Lower leg skin (tissue), 4 donors: ENCODE results near the gene NDEL1. TPM values are rescaled to one million over a fixed set of nuclear protein-coding genes. Genes with fewer than 3 reads are reported as not detected.

Experiments
- DNase-seq, 2 donors: peaks; one replicate each; pipeline ENCODE4 v3.0.0-alpha.2; 2019; ENCODE audit warnings: low spot score in 2 of 2
- H3K4me3 ChIP-seq: fragments of 200-600 bp; sonication (generic); 2 replicates; pipeline ENCODE4 v1.5.1; 2017; ENCODE audit warnings: mild to moderate bottlenecking, low read depth; ENCODE audit not compliant: poor library complexity, severe bottlenecking
- CTCF ChIP-seq, 3 donors: fragments of 450-650 bp; IDR thresholded peaks; one replicate each; pipeline ENCODE4 v1.5.1; 2016; ENCODE audit warnings: antibody characterized with exemption in 3 of 3, mild to moderate bottlenecking in 3 of 3, moderate library complexity in 2 of 3
- POLR2A ChIP-seq, 2 donors: fragments of 450-650 bp; IDR thresholded peaks; one replicate each; pipeline ENCODE4 v1.6.1; 2016 to 2017; ENCODE audit warnings: antibody characterized with exemption in 2 of 2, mild to moderate bottlenecking in 1 of 2, moderate library complexity in 1 of 2
- WGBS, 2 donors: methylation state at CpG; one replicate each; pipeline ENCODE4 v1.1.5; 2018; 5-methylcytosine and 5-hydroxymethylcytosine counted together
- intact Hi-C: fragments of 100-400 bp; cut with DNase I; formaldehyde crosslinking; loops from one replicate; pipeline ENCODE4 v1.15.0; 2023; ENCODE audit warnings: low total_unique reads
- total RNA-seq, 4 donors: library from RNA; depleted of rRNA; stranded (reverse); fragments of >200 nt; gene quantifications; one replicate each; pipeline ENCODE4 v1.1.0, GENCODE V29; 2016

Gene NDEL1
- total RNA-seq, 4 donors from 2014 or later: 129 to 160 (median 145) TPM

- 42 to 58% methylated on average over 6 of the region's 6 CpGs for WGBS, 2 donors
- TF ChIP-seq POLR2A (IDR thresholded peaks at IDR 0.05): no peak
- TF ChIP-seq CTCF (IDR thresholded peaks at IDR 0.05): no peak
- H3K4me3 ChIP-seq: no peak overlapping the region
- intact Hi-C loops: no loop called here
- peak in 1 of 2 donors; percentile 83 for DNase-seq
These were observed 66.4 kb downstream of the NDEL1 start for GRCh38 chr17:8502126-8502525.

- no peak overlapping the region for H3K4me3 ChIP-seq
- DNase-seq: peak; percentile 41 to 81
- TF ChIP-seq CTCF (IDR thresholded peaks at IDR 0.05) (no peak), POLR2A (IDR thresholded peaks at IDR 0.05) (no peak)
- intact Hi-C loops: no loop called here
- 60 to 63% methylated on average over 6 of the region's 6 CpGs for WGBS, 2 donors
These were observed 67.7 kb downstream of the NDEL1 start for GRCh38 chr17:8503368-8503767.

GRCh38 chr17:8503807-8504206, 68.1 kb downstream of the NDEL1 start:
- intact Hi-C loops: no loop called here
- H3K4me3 ChIP-seq: no peak overlapping the region
- peak in 1 of 2 donors; percentile 70 for DNase-seq
- 82 to 87% methylated on average over 9 of the region's 9 CpGs for WGBS, 2 donors
- no peak for TF ChIP-seq CTCF (IDR thresholded peaks at IDR 0.05)
- no peak for TF ChIP-seq POLR2A (IDR thresholded peaks at IDR 0.05)

- peak in 1 of 2 donors; percentile 64 for DNase-seq
- intact Hi-C loops: no loop called here
- TF ChIP-seq POLR2A (IDR thresholded peaks at IDR 0.05): no peak
- TF ChIP-seq CTCF (IDR thresholded peaks at IDR 0.05): no peak
- H3K4me3 ChIP-seq: no peak overlapping the region
- WGBS, 2 donors: 92 to 93% methylated on average over 18 of the region's 18 CpGs
These were observed 69.0 kb downstream of the NDEL1 start for GRCh38 chr17:8504460-8505207.

- intact Hi-C loops: no loop called here
- 85 to 86% methylated on average over 14 of the region's 14 CpGs for WGBS, 2 donors
- DNase-seq: peak in 1 of 2 donors; percentile 46
- no peak overlapping the region for H3K4me3 ChIP-seq
- no peak for TF ChIP-seq POLR2A (IDR thresholded peaks at IDR 0.05)
- TF ChIP-seq CTCF (IDR thresholded peaks at IDR 0.05): no peak
These were observed 70.5 kb downstream of the NDEL1 start for GRCh38 chr17:8506145-8506544.

- WGBS, 2 donors: 92 to 96% methylated on average over 11 of the region's 11 CpGs
- DNase-seq: no peak
- intact Hi-C loops: no loop called here
- no peak overlapping the region for H3K4me3 ChIP-seq
- no peak for TF ChIP-seq CTCF (IDR thresholded peaks at IDR 0.05)
- TF ChIP-seq POLR2A (IDR thresholded peaks at IDR 0.05): no peak
These were observed 79.1 kb downstream of the NDEL1 start for GRCh38 chr17:8514801-8515200.
